HG03095 (cell line): ENCODE measurements around the gene CDCA3.

Experiments used
- ATAC-seq: cut with Tn5 transposase; IDR thresholded peaks from one replicate; pipeline ENCODE4 v1.9.1; 2021; ENCODE audit warnings: moderate library complexity; ENCODE audit not compliant: unreplicated experiment

The CDCA3 gene

GRCh38 chr12:6834873-6835272, 16.2 kb downstream of the CDCA3 start:
- ATAC-seq: no peak

- no peak for ATAC-seq
These were observed 16.8 kb downstream of the CDCA3 start for GRCh38 chr12:6834254-6834653.

DNA sequence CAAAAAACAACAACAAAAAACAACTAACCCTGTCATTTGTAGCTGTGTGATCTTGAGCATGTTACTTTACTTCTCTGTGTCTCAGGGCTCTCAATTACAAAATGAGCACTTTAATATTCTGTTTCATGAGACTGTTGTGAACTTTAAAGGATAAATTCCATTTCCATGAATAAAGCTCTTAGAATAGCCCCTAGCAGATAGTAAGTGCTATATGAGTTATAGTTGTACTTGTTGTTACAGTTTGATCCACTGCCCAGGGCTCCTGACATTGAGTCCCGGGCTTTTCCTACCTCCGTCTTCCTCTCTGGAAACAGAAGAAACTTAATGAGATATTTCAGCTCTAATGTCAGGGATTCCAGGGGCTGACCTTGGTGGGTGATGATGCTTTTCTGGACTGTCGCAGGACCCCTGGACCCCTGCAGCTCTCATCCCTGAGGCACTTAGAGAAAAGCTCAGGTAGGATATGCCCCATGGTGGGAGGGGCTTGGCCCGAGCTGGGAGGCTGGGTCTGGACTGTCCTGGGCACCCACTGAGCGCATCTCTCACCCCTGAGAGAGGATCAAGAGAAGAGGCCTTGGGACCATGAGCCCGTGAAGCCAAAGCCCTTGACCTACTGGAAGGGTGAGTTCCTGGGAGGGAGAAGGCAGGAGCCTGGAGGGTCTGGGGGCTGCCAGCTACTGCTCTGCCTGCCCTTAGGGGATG, 17.7 kb downstream of the CDCA3 start:
- no peak for ATAC-seq

GRCh38 chr12:6832125-6832524, 19.0 kb downstream of the CDCA3 start:
- no peak for ATAC-seq

GRCh38 chr12:6831450-6831995, 19.6 kb downstream of the CDCA3 start:
- ATAC-seq: no peak

DNA sequence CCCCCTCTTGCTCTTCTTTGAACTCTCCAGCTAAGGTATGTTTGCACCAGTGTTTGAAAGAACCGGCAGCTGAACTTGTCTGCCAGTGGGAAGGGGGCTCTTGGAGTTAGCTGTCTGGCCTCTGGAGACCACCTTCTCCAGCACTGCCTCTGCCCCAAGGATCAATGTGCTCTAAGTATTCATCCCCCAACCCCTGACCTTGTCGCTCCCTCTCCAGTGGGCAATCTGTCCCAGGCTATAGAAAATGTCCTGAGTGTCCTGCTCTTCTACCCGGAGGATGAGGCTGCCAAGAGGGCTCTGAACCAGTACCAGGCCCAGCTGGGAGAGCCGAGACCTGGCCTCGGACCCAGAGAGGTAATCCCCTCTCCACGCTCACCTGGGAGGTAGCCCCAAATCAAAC, 20.1 kb downstream of the CDCA3 start:
- no peak for ATAC-seq

DNA sequence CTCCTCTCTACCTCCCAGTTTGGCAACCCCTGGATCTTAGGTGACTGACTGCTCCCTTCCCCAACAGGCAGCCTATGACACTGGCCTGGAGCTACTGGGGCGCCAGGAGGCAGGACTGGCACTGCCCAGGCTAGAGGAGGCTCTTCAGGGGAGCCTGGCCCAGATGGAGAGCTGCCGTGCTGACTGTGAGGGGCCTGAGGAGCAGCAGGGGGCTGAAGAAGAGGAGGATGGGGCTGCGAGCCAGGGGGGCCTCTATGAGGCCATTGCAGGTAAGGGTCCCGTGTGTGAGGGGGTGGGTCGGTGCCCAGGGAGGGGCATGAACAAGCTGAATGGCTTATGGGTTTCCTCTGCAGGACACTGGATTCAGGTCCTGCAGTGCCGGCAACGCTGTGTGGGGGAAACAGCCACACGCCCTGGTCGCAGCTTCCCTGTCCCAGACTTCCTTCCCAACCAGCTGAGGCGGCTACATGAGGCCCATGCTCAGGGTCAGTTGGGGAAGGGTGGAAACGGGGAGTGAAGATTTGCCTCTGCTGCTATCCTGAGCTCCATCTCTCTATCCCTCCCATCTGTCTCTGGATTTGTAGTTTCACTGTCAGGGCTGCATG, 20.7 kb downstream of the CDCA3 start:
- ATAC-seq: no peak

- no peak for ATAC-seq
These were observed 21.4 kb downstream of the CDCA3 start for GRCh38 chr12:6829536-6830220.

DNA sequence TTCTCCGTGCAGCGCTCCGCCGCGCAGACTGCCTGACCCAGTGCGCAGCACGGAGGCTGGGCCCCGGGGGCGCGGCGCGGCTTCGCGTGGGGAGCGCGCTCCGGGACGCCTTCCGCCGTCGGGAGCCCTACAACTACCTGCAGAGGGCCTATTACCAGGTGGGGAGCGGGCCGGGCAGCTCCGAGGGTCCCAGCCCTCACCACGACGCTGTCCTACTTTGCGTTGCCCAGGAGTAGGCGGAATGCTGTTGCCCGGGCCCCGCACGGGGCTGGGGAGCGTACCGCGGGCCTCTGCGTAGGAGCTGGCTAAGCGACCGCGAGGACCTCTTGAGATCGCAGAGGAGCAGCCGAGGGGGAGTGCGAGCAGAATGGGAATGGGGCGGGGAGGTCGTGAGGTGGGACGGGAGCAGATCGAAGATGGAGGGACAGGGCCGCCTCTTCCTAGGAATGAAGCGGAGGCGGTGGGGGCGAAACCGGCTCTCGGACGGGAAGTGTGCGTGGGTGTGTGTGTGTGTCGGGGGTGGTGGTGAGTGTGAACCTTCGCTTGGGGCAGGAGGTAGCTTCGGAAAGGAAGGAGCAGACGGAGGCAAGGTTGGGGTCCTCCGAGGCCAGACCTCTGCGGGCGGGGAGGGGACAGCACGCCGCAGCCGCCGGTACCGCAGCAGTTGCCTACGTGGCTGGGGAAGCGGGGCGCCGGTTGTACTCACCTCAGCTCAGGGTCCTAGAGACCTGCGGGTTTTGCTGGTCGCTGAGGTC, 22.1 kb downstream of the CDCA3 start:
- ATAC-seq: no peak

DNA sequence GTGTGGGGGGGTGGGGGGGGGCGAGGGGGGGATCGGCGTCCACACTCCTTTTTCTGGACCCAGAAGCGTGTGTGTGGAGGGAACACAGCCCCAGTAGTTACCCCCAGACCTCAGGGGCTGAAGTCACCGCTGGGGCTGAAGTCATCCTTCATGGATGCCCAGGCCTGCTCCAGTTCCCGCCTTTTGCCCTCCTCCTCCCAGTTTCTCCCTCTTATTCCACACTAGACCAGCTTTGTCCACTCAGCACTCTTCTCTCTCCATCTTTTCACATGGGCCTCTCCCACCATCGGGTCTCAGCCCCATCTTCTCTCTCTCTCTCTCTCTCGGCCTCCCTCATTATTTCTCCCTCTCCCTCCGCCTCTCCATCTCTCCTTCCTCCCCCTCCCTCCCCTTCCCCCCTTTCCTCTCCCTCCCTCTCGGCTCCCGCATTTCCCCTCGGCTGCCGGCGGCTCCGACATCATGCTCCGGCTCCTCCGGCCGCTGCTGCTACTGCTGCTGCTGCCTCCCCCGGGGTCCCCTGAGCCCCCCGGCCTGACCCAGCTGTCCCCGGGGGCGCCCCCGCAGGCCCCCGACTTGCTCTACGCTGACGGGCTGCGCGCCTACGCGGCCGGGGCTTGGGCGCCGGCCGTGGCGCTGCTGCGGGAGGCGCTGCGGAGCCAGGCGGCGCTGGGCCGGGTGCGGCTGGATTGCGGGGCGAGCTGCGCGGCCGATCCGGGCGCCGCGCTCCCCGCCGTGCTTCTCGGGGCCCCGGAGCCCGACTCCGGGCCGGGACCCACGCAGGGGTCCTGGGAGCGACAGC, 22.9 kb downstream of the CDCA3 start, which contains the start of gene P3H3:
P3H3 (plus strand) TSS at position 426 of the 799 bp plus-strand sequence; CDS start at position 460, 34 bp downstream.
- ATAC-seq: no peak

GRCh38 chr12:6827437-6827911, 23.6 kb downstream of the CDCA3 start:
- no peak for ATAC-seq

DNA sequence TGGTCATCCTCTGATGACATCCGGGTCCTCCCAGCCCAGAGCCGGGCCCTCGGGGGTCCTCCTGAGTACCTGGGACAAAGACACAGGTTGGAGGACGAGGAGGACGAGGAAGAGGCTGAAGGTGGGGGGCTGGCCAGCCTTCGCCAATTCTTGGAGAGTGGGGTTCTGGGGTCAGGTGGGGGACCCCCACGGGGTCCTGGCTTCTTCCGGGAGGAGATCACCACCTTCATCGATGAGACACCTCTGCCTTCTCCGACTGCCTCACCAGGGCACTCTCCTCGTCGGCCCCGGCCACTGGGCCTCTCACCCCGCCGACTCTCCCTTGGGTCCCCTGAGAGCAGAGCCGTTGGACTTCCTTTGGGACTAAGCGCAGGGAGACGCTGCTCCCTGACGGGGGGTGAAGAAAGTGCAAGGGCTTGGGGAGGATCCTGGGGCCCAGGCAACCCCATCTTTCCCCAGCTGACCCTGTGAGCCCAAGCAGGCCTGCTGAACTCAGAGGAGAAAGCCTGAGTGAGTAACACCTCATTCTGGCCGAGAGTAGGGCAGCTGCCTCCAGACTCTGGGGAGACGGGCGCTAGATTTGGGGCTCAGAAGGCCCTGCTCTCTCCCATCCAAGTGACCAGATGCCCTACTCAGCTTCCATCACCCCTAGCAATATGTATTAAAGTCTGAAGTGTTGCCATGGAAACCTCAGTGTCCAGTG, 24.2 kb downstream of the CDCA3 start:
- no peak for ATAC-seq

GRCh38 chr12:6826125-6826733, 24.9 kb downstream of the CDCA3 start:
- no peak for ATAC-seq

GRCh38 chr12:6825398-6826124, 25.5 kb downstream of the CDCA3 start:
- ATAC-seq: no peak

- ATAC-seq: no peak
These were observed 26.1 kb downstream of the CDCA3 start for GRCh38 chr12:6824901-6825381.

- ATAC-seq: no peak
These were observed 26.9 kb downstream of the CDCA3 start for GRCh38 chr12:6824085-6824775.

- ATAC-seq: no peak
These were observed 27.7 kb downstream of the CDCA3 start for GRCh38 chr12:6823182-6824084.
